SH-SY5Y (cell line): Measurements from ENCODE around the gene COL26A1.

ENCODE experiments used
- GATA2 ChIP-seq: IDR thresholded peaks from 2 replicates; pipeline ENCODE4 v1.6.1; 2011; ENCODE audit warnings: mild to moderate bottlenecking, low read depth, low read length
- GATA3 ChIP-seq: IDR thresholded peaks from 2 replicates; pipeline ENCODE4 v1.6.1; 2011; ENCODE audit warnings: low read depth, mild to moderate bottlenecking, low read length, moderate library complexity

- TF ChIP-seq GATA2 = no peak
- no peak for TF ChIP-seq GATA3
Measured at GRCh38 chr7:101575721-101576120, 213.0 kb downstream of the COL26A1 start.
